Breast epithelium (tissue), 4 donors: Measurements from ENCODE around the gene MXRA8. TPM values are rescaled to one million over a fixed set of nuclear protein-coding genes. Genes with fewer than 3 reads are reported as not detected.
A peak's percentile ranks its signal among the peaks of the same experiment; 100 is the strongest.

Experiments
- DNase-seq, 2 donors: peaks; one replicate each; pipeline ENCODE4 v3.0.0-alpha.2; 2019; ENCODE audit warnings: low spot score in 2 of 2
- H3K27ac ChIP-seq, 2 donors: fragments of 200-600 bp; sonication (generic) in 1 of 2; one replicate each; pipeline ENCODE4 v1.5.1; 2016 to 2019; ENCODE audit warnings: mild to moderate bottlenecking in 1 of 2
- H3K27me3 ChIP-seq, 2 donors: fragments of 200-600 bp; sonication (generic) in 1 of 2; one replicate each; pipeline versions ENCODE4 v1.5.1 to v1.6.0; 2017 to 2019; ENCODE audit warnings: control low read depth in 1 of 2, mild to moderate bottlenecking in 1 of 2
- H3K36me3 ChIP-seq: fragments of 200-600 bp; one replicate; pipeline ENCODE4 v1.5.1; 2019
- H3K4me1 ChIP-seq, 2 donors: fragments of 200-600 bp; sonication (generic); one replicate each; pipeline ENCODE4 v1.5.1; 2016 to 2019; ENCODE audit warnings: control low read depth in 1 of 2
- H3K4me3 ChIP-seq, 3 donors: fragments of 200-600 bp; sonication (generic); 1 replicate in 2 of 3; 2 replicates in 1 of 3; pipeline ENCODE4 v1.5.1; 2016 to 2019; ENCODE audit warnings: mild to moderate bottlenecking in 3 of 3, moderate library complexity in 2 of 3
- H3K9me3 ChIP-seq, 2 donors: fragments of 200-600 bp; sonication (generic) in 1 of 2; one replicate each; pipeline ENCODE4 v1.5.1; 2016 to 2019; ENCODE audit warnings: control low read depth in 1 of 2
- CTCF ChIP-seq, 3 donors: fragments of 450-650 bp; IDR thresholded peaks; one replicate each; pipeline ENCODE4 v1.5.1; 2016 to 2017; ENCODE audit warnings: antibody characterized with exemption in 3 of 3, mild to moderate bottlenecking in 3 of 3, moderate library complexity in 3 of 3
- POLR2A ChIP-seq: fragments of 450-650 bp; IDR thresholded peaks from one replicate; pipeline ENCODE4 v1.6.1; 2016; ENCODE audit warnings: antibody characterized with exemption, mild to moderate bottlenecking, moderate library complexity
- POLR2AphosphoS5 ChIP-seq, 3 donors: sonication (generic); formaldehyde crosslinking; IDR thresholded peaks; one replicate each; pipeline ENCODE4 v1.6.1; 2017; ENCODE audit warnings: antibody characterized with exemption in 3 of 3
- intact Hi-C: fragments of 100-400 bp; cut with DNase I; formaldehyde crosslinking; loops from one replicate; pipeline ENCODE4 v1.15.1; 2023; ENCODE audit warnings: low total_unique reads
- total RNA-seq, 3 donors: library from RNA; depleted of rRNA; stranded (reverse); fragments of >200 nt; gene quantifications; one replicate each; pipeline ENCODE4 v1.1.0, GENCODE V29; 2016

The MXRA8 gene
- 100 to 1,000 TPM in 1 of 3 donors, 10 to 100 TPM in 2; 93.4 to 308 (median 99.8) TPM for total RNA-seq

GRCh38 chr1:1358433-1359271, at the start of gene MXRA8:
Gene MXRA8 (minus strand): TSS chr1:1358555. CDS start chr1:1358504, 51 bp downstream.
- H3K27me3 ChIP-seq = no peaks in the 10 kb centered on the region
- H3K4me3 ChIP-seq = peak within 1 kb of the TSS; percentile 70 to 76 (median 71)
- intact Hi-C loops = no loop called here
- no peaks in the 10 kb centered on the region for H3K36me3 ChIP-seq
- H3K27ac ChIP-seq = peak within 1 kb of the TSS; percentile 92 to 98
- H3K9me3 ChIP-seq = no peaks in the 10 kb centered on the region
- peak in 1 of 2 donors; percentile 69 for DNase-seq
- H3K4me1 ChIP-seq = peaks cover 26 to 31% of the 10 kb centered on the region in 2 donors
- TF ChIP-seq POLR2AphosphoS5 (IDR thresholded peaks at IDR 0.05) = peak in 1 of 3 donors; percentile 9
- TF ChIP-seq POLR2A = no peak

- TF ChIP-seq POLR2AphosphoS5 (IDR thresholded peaks at IDR 0.05) = no peak
- TF ChIP-seq POLR2A = no peak
- no peak for TF ChIP-seq CTCF (IDR thresholded peaks at IDR 0.05)
- DNase-seq = no peak
- no peaks in the 10 kb centered on the region for H3K9me3 ChIP-seq
- no peaks in the 10 kb centered on the region for H3K27me3 ChIP-seq
- intact Hi-C loops = no loop called here
- H3K27ac ChIP-seq = peak overlapping the region; percentile 89 to 91
- H3K4me3 ChIP-seq = peak overlapping the region; percentile 87 to 97 (median 96)
- H3K4me1 ChIP-seq = peaks cover 5 to 7% of the 10 kb centered on the region in 2 donors
- no peaks in the 10 kb centered on the region for H3K36me3 ChIP-seq
Observed at GRCh38 chr1:1407636-1408318, 49.4 kb upstream of the MXRA8 start.

DNA sequence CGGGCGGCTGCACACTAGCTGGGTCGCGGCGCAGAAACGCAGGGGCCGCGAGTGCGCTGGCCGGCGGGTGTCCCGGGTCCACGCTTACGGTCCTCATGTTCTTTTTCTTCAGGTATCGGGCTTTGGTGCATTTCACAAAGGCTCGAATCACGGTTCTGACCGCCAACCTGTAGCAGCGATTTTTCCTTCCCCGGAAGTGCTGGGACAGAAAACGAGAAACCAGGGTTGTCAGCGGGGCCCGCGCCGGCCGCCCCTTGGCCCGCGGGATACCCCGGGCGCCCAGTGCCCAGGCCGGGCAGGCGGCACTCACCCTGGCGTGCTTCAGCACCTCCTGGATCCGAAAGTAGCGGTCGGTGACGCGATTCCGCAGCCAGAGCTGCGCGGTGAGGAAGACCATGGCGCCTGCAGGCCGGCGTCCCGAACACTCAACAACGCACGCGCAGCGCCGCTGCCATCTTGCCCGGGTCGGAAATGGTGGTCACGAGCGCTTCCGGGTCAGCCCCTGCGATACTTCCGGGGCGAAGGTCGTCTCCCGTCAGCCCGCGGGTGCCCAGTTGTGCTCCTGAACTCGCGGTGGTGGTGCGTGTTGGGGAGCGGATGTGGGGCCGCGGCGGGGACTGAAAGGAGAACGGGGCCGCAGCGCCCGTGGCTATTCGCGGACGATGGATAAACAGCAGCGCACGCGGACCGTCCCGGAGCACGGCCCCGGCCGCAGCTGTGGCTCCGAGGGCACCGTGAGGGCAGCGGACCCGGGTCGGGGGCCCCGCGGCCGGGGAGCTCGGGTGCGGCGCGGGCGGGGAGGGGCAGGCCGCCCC, 48.7 kb upstream of the MXRA8 start, which contains the start of gene MRPL20:
Gene MRPL20, minus strand, starts transcription at position 473 of the 815 bp plus-strand sequence. Its CDS starts 76 bp downstream, at position 397.
- Histone ChIP-seq H3K36me3 (no peaks in the 10 kb centered on the region), H3K27me3 (no peaks in the 10 kb centered on the region), H3K9me3 (no peaks in the 10 kb centered on the region), H3K27ac (peak within 1 kb of the TSS; percentile 89 to 91), H3K4me1 (peaks cover 5 to 7% of the 10 kb centered on the region in 2 donors), H3K4me3 (peak within 1 kb of the TSS; percentile 87 to 97 (median 96))
- intact Hi-C loops = no loop called here
- DNase-seq = peak; percentile 92 to 94
- no peak for TF ChIP-seq CTCF (IDR thresholded peaks at IDR 0.05)
- peak; percentile 70 for TF ChIP-seq POLR2A
- TF ChIP-seq POLR2AphosphoS5 (IDR thresholded peaks at IDR 0.05) = peak; percentile 96 to 97 (median 97)

DNA sequence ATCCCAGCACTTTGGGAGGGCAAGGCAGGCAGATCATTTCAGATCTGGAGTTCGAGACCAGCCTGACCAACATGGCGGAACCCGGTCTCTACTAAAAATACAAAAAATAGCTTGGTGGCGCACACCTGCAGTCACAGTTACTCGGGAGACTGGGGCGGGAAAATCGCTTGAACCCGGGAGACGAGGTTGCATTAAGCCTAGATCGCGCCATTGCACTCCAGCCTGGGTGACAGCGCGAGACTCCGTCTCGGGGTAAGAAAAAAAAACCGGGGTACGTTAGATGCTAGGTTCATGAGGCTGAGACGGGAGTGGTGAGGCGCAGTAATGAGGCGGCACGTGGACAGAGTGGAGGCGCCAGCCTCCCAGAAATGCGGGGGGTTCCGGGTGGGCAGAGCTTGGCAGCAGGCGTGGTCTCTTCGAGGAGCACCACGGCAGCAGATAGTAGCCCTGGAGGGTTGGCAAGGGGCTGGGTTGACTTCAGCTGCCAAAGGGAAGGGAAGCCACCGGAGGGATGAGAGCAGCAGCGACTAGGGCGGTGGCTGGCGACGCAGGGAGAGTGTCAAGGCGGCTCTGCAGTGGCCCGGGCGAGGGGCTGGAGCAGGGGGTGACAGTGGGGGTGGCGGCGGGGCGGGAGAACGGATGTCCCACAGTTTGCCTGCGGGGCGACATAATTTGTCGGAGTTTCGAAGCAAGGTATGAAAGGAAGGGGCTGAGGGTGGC, 47.9 kb upstream of the MXRA8 start:
- H3K4me1 ChIP-seq = peaks cover 5 to 7% of the 10 kb centered on the region in 2 donors
- no peaks in the 10 kb centered on the region for H3K36me3 ChIP-seq
- H3K27ac ChIP-seq = peak overlapping the region; percentile 89 to 91
- no peaks in the 10 kb centered on the region for H3K9me3 ChIP-seq
- no peaks in the 10 kb centered on the region for H3K27me3 ChIP-seq
- DNase-seq = no peak
- H3K4me3 ChIP-seq = peak overlapping the region; percentile 87 to 97 (median 96)
- TF ChIP-seq CTCF (IDR thresholded peaks at IDR 0.05) = no peak
- TF ChIP-seq POLR2AphosphoS5 (IDR thresholded peaks at IDR 0.05) = no peak
- no peak for TF ChIP-seq POLR2A
- intact Hi-C loops = no loop called here
